ENCODE results near the gene EDDM13.
"Not testable (repeated sequence)": the region's sequence is repeated elsewhere in the genome, so short reads cannot be mapped to it uniquely, and the experiment has no call there.

EDDM13 gene

DNA sequence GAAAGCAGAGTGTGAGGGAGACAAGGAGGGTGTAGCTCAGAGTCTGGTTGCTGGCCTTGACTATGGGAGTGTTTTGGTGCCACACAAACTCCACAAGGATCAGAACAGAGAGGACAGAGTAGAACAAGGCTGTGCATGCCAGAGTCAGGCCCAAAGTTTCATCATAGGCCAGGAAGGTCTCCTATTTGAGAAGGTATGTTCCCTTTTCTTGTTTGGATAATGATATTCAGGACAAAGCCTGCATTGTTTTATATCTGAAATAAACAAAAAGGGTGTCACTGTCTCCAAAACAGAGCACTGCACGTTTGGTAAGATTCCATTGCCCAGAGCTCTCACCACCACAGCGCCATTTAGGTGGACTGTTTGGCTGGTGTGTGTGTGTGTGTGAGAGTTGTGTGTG is 45.2 kb downstream of the EDDM13 start:
- Histone ChIP-seq H3K27ac (ENCODE audit: insufficient read depth, low read length, poor library complexity, severe bottlenecking) (no peak overlapping the region), H3K27me3 (replicated peaks; ENCODE audit: control insufficient read depth, insufficient read depth, low read length, poor library complexity, severe bottlenecking) (no peaks in the 10 kb centered on the region), H3K9me3 (ENCODE audit: control insufficient read depth, low read length) (no peaks in the 10 kb centered on the region), H3K4me1 (ENCODE audit: control insufficient read depth, insufficient read depth, low read length, poor library complexity, severe bottlenecking) (no peaks in the 10 kb centered on the region), H3K36me3 (ENCODE audit: control insufficient read depth, insufficient read depth, low read length) (no peaks in the 10 kb centered on the region), H3K4me3 (ENCODE audit: insufficient read depth, low read depth, low read length, poor library complexity, severe bottlenecking) (no peak overlapping the region)
- DNase-seq, result no peak

DNA sequence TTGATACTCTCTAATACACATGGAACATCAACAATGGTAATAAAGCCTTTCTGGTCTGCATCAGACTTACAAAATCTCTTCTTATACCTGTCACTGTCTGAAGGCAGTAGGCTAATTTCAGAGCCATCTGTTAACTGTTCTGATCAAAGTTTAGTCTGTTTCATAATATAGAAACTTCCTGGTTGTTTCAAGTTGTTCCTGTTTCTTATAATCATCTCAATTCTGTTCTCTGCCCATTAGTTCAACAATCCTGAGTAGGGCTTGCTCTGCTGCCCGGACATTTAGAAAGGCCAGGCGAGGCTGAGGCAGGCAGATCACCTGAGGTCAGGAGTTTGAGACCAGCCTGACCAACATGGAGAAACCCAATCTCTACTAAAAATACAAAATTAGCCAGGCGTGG is 47.4 kb downstream of the EDDM13 start:
- Histone ChIP-seq H3K9me3 (ENCODE audit: control insufficient read depth, low read length) (no peaks in the 10 kb centered on the region), H3K4me3 (ENCODE audit: insufficient read depth, low read depth, low read length, poor library complexity, severe bottlenecking) (no peak overlapping the region), H3K36me3 (ENCODE audit: control insufficient read depth, insufficient read depth, low read length) (no peaks in the 10 kb centered on the region), H3K27ac (ENCODE audit: insufficient read depth, low read length, poor library complexity, severe bottlenecking) (no peak overlapping the region), H3K4me1 (ENCODE audit: control insufficient read depth, insufficient read depth, low read length, poor library complexity, severe bottlenecking) (no peaks in the 10 kb centered on the region), H3K27me3 (replicated peaks; ENCODE audit: control insufficient read depth, insufficient read depth, low read length, poor library complexity, severe bottlenecking) (no peaks in the 10 kb centered on the region)
- no peak for DNase-seq

DNA sequence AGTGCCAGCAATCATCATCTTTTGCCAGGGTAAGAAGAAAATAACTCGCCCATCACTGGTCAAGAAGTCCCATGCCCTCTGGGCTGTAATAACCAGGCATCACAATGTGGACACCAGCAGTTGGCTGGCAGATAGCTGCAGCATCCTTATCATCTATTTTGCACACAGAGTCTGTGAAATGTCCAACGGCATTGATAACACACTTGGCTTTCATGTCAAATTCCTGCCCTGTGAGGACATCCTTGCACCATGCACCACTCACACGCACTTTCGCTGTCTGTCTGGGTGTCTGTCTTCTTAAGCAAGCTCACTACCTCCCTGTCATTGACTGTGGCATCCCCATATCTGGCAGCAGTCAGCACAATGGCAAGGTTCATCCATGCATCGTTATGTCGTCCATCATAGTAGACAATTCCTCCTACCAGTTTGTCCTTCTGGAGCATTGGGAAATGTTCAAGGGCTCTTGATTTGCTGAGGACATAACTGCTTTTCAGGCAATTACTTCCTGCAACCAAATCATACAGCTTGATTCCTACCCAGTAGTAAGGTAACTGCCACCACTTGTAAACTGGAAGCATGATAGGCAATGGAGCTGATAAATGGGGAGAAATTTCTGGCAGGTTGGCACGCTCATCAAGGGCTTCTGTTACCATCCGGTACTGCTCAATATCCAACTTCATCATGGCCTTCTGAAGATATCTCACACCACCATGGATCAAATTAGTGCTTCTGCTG is 48.9 kb downstream of the EDDM13 start:
- Histone ChIP-seq H3K27ac (ENCODE audit: insufficient read depth, low read length, poor library complexity, severe bottlenecking) (no peak overlapping the region), H3K9me3 (ENCODE audit: control insufficient read depth, low read length) (no peaks in the 10 kb centered on the region), H3K4me1 (ENCODE audit: control insufficient read depth, insufficient read depth, low read length, poor library complexity, severe bottlenecking) (no peaks in the 10 kb centered on the region), H3K27me3 (replicated peaks; ENCODE audit: control insufficient read depth, insufficient read depth, low read length, poor library complexity, severe bottlenecking) (no peaks in the 10 kb centered on the region), H3K36me3 (ENCODE audit: control insufficient read depth, insufficient read depth, low read length) (no peaks in the 10 kb centered on the region), H3K4me3 (ENCODE audit: insufficient read depth, low read depth, low read length, poor library complexity, severe bottlenecking) (no peak overlapping the region)
- DNase-seq, result no peak

DNA sequence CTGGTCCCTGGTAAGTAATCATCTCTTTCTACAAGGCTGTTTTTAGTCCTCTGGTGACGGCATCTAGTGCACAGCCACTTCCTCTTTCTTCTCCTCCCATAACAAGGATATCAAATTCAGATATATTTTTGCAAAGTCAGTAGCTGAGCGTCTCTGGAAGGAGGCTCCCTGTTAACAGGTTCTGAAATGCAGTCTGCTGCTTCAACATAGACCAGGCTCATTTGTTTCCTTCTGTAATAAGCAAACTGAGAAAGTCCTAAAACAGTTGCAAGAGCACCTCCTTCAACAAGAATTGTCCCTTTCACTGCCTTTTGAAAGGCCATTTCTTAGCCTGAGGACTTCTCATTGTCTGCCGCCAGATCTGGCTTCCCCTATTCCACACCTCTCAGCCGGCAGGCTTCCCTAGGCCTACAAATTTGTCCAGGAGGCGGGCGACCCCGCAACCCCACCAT is 49.5 kb downstream of the EDDM13 start:
- DNase-seq, result no peak
- no peak overlapping the region for H3K4me3 ChIP-seq (ENCODE audit: insufficient read depth, low read depth, low read length, poor library complexity, severe bottlenecking)
- no peak overlapping the region for H3K27ac ChIP-seq (ENCODE audit: insufficient read depth, low read length, poor library complexity, severe bottlenecking)
- no peaks in the 10 kb centered on the region for H3K9me3 ChIP-seq (ENCODE audit: control insufficient read depth, low read length)
- H3K4me1 ChIP-seq (ENCODE audit: control insufficient read depth, insufficient read depth, low read length, poor library complexity, severe bottlenecking), result no peaks in the 10 kb centered on the region
- H3K36me3 ChIP-seq (ENCODE audit: control insufficient read depth, insufficient read depth, low read length), result no peaks in the 10 kb centered on the region
- no peaks in the 10 kb centered on the region for H3K27me3 ChIP-seq (replicated peaks; ENCODE audit: control insufficient read depth, insufficient read depth, low read length, poor library complexity, severe bottlenecking)

DNA sequence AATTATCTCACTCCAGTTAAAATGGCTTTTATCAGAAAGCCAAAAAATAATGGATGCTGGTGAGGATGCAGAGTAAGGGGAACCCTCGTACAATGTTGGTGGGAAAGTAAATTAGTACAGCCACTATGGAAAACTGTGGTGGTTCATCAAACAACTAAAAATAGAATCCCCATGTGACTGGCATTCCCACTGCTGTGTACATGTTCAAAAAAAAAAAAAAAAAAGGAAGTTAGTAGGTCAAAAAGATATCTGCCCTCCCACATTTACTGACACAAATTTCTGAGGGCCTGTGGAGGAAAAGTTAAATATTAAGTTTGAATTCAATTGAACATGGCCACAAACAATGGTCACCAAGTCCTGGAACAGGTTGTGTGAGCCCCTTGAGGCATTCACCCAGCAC is 51.9 kb downstream of the EDDM13 start:
- Histone ChIP-seq H3K27me3 (replicated peaks; ENCODE audit: control insufficient read depth, insufficient read depth, low read length, poor library complexity, severe bottlenecking) (no peaks in the 10 kb centered on the region), H3K36me3 (ENCODE audit: control insufficient read depth, insufficient read depth, low read length) (no peaks in the 10 kb centered on the region), H3K4me3 (ENCODE audit: insufficient read depth, low read depth, low read length, poor library complexity, severe bottlenecking) (no peak overlapping the region), H3K9me3 (ENCODE audit: control insufficient read depth, low read length) (no peaks in the 10 kb centered on the region), H3K4me1 (ENCODE audit: control insufficient read depth, insufficient read depth, low read length, poor library complexity, severe bottlenecking) (no peaks in the 10 kb centered on the region), H3K27ac (ENCODE audit: insufficient read depth, low read length, poor library complexity, severe bottlenecking) (no peak overlapping the region)
- DNase-seq, result no peak

DNA sequence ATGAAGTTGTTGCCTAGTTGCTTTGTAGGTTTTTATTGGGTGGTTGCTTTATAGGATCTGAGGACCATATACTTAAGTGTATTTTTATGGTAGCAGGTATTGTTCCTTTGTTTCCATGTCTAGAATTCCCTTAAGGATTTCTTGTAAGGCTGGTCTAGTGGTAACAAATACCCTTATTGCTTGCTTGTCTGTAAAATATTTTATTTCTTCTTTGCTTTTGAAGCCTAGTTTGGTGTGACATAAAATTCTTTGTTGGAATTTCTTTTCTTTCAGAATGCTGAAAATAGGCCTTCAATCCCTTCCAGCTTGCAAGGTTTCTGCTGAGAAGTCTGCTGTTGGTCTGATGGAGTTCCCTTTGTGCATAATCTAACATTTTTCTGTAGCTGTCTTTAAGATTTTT is 60.1 kb downstream of the EDDM13 start:
- H3K9me3 ChIP-seq (ENCODE audit: control insufficient read depth, low read length), result no peaks in the 10 kb centered on the region
- no peaks in the 10 kb centered on the region for H3K4me1 ChIP-seq (ENCODE audit: control insufficient read depth, insufficient read depth, low read length, poor library complexity, severe bottlenecking)
- no peaks in the 10 kb centered on the region for H3K27me3 ChIP-seq (replicated peaks; ENCODE audit: control insufficient read depth, insufficient read depth, low read length, poor library complexity, severe bottlenecking)
- DNase-seq, result no peak
- no peaks in the 10 kb centered on the region for H3K36me3 ChIP-seq (ENCODE audit: control insufficient read depth, insufficient read depth, low read length)
- H3K4me3 ChIP-seq (ENCODE audit: insufficient read depth, low read depth, low read length, poor library complexity, severe bottlenecking), result no peak overlapping the region
- H3K27ac ChIP-seq (ENCODE audit: insufficient read depth, low read length, poor library complexity, severe bottlenecking), result no peak overlapping the region

DNA sequence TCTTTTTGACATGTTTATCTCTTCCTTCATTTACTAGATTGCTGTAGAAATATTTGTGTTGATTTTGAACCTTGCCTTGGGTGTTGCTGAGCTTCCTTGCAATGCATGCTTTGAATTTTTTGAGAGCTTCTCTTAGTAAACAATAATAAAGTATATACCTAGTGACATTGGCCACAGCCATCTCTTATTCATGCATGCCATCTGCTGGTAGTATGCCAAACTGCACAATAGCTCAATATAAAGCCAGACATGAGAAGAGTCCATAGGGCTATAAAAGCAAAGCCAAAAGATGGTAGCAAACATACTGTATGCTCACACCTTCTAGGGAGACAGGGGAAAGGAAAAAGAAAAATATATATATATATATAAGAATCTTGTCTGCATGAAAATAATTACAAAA is 61.0 kb downstream of the EDDM13 start:
- H3K4me3 ChIP-seq (ENCODE audit: insufficient read depth, low read depth, low read length, poor library complexity, severe bottlenecking), result no peak overlapping the region
- no peak overlapping the region for H3K27ac ChIP-seq (ENCODE audit: insufficient read depth, low read length, poor library complexity, severe bottlenecking)
- no peaks in the 10 kb centered on the region for H3K4me1 ChIP-seq (ENCODE audit: control insufficient read depth, insufficient read depth, low read length, poor library complexity, severe bottlenecking)
- H3K36me3 ChIP-seq (ENCODE audit: control insufficient read depth, insufficient read depth, low read length), result no peaks in the 10 kb centered on the region
- DNase-seq, result peak in 1 of 3 donors; percentile 34
- no peaks in the 10 kb centered on the region for H3K9me3 ChIP-seq (ENCODE audit: control insufficient read depth, low read length)
- no peaks in the 10 kb centered on the region for H3K27me3 ChIP-seq (replicated peaks; ENCODE audit: control insufficient read depth, insufficient read depth, low read length, poor library complexity, severe bottlenecking)

DNA sequence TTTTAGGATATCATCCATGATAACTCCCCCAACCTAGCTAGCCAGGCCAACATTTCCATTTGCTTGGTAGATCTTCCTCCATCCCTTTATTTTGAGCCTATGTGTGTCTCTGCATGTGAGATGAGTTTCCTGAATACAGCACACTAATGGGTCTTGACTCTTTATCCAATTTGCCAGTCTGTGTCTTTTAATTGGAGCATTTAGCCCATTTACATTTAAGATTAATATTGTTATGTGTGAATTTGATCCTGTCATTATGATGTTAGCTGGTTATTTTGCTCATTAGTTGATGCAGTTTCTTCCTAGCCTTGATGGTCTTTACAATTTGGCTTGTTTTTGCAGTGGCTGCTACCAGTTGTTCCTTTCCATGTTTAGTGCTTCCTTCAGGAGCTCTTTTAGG is 62.8 kb downstream of the EDDM13 start:
- not testable (repeated sequence) for DNase-seq; H3K4me3 ChIP-seq (ENCODE audit: insufficient read depth, low read depth, low read length, poor library complexity, severe bottlenecking); H3K9me3 ChIP-seq (ENCODE audit: control insufficient read depth, low read length)

DNA sequence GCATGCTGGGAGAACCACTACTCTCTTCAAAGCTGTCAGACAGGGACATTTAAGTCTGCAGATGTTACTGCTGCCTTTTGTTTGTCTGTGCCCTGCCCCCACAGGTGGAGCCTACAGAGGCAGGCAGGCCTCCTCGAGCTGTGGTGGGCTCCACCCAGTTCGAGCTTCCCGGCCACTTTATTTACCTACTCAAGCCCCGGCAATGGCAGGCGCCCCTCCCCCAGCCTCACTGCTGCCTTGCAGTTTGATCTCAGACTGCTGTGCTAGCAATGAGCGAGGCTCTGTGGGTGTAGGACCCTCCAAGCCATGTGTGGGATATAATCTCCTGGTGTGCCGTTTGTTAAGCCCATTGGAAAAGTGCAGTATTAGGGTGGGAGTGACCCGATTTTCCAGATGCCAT is 64.5 kb downstream of the EDDM13 start:
- not testable (repeated sequence) for H3K9me3 ChIP-seq (ENCODE audit: control insufficient read depth, low read length); H3K4me3 ChIP-seq (ENCODE audit: insufficient read depth, low read depth, low read length, poor library complexity, severe bottlenecking); H3K36me3 ChIP-seq (ENCODE audit: control insufficient read depth, insufficient read depth, low read length); H3K27me3 ChIP-seq (replicated peaks; ENCODE audit: control insufficient read depth, insufficient read depth, low read length, poor library complexity, severe bottlenecking); DNase-seq; H3K27ac ChIP-seq (ENCODE audit: insufficient read depth, low read length, poor library complexity, severe bottlenecking); H3K4me1 ChIP-seq (ENCODE audit: control insufficient read depth, insufficient read depth, low read length, poor library complexity, severe bottlenecking)

More for the DNA sequence above, 62.8 kb downstream of the EDDM13 start:
- H3K27ac ChIP-seq (ENCODE audit: insufficient read depth, low read length, poor library complexity, severe bottlenecking); H3K4me1 ChIP-seq (ENCODE audit: control insufficient read depth, insufficient read depth, low read length, poor library complexity, severe bottlenecking); H3K36me3 ChIP-seq (ENCODE audit: control insufficient read depth, insufficient read depth, low read length); H3K27me3 ChIP-seq (replicated peaks; ENCODE audit: control insufficient read depth, insufficient read depth, low read length, poor library complexity, severe bottlenecking): not testable (repeated sequence)

DNA sequence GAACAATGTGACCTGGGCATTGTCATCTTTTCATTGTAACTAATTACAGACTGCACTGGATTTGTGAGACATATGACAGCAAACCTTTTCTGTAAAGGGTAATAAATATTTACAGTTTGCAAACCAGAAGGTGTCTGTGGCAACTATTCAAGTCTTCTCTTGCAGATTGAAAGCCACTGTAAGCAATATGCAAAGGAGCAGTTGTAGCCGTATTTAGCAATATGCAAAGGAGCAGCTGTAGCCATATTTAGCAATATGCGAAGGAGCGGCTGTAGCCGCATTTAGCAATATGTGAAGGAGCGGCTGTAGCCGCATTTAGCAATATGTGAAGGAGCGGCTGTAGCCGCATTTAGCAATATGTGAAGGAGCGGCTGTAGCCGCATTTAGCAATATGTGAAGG is 66.5 kb downstream of the EDDM13 start:
- not testable (repeated sequence) for H3K36me3 ChIP-seq (ENCODE audit: control insufficient read depth, insufficient read depth, low read length); H3K9me3 ChIP-seq (ENCODE audit: control insufficient read depth, low read length); H3K27ac ChIP-seq (ENCODE audit: insufficient read depth, low read length, poor library complexity, severe bottlenecking); H3K4me1 ChIP-seq (ENCODE audit: control insufficient read depth, insufficient read depth, low read length, poor library complexity, severe bottlenecking); H3K27me3 ChIP-seq (replicated peaks; ENCODE audit: control insufficient read depth, insufficient read depth, low read length, poor library complexity, severe bottlenecking); H3K4me3 ChIP-seq (ENCODE audit: insufficient read depth, low read depth, low read length, poor library complexity, severe bottlenecking); DNase-seq
